Breast epithelium (tissue), 4 donors: ENCODE results near the gene C1orf146. TPM values are rescaled to one million over a fixed set of nuclear protein-coding genes. Genes with fewer than 3 reads are reported as not detected.
"Not testable (repeated sequence)": the region's sequence is repeated elsewhere in the genome, so short reads cannot be mapped to it uniquely, and the experiment has no call there.

Experiments used
- DNase-seq, 2 donors: peaks; one replicate each; pipeline ENCODE4 v3.0.0-alpha.2; 2019; ENCODE audit warnings: low spot score in 2 of 2
- H3K27ac ChIP-seq, 2 donors: fragments of 200-600 bp; sonication (generic) in 1 of 2; one replicate each; pipeline ENCODE4 v1.5.1; 2016 to 2019; ENCODE audit warnings: mild to moderate bottlenecking in 1 of 2
- H3K27me3 ChIP-seq, 2 donors: fragments of 200-600 bp; sonication (generic) in 1 of 2; one replicate each; pipeline versions ENCODE4 v1.5.1 to v1.6.0; 2017 to 2019; ENCODE audit warnings: control low read depth in 1 of 2, mild to moderate bottlenecking in 1 of 2
- H3K36me3 ChIP-seq: fragments of 200-600 bp; one replicate; pipeline ENCODE4 v1.5.1; 2019
- H3K4me1 ChIP-seq, 2 donors: fragments of 200-600 bp; sonication (generic); one replicate each; pipeline ENCODE4 v1.5.1; 2016 to 2019; ENCODE audit warnings: control low read depth in 1 of 2
- H3K4me3 ChIP-seq, 3 donors: fragments of 200-600 bp; sonication (generic); 1 replicate in 2 of 3; 2 replicates in 1 of 3; pipeline ENCODE4 v1.5.1; 2016 to 2019; ENCODE audit warnings: mild to moderate bottlenecking in 3 of 3, moderate library complexity in 2 of 3
- H3K9me3 ChIP-seq, 2 donors: fragments of 200-600 bp; sonication (generic) in 1 of 2; one replicate each; pipeline ENCODE4 v1.5.1; 2016 to 2019; ENCODE audit warnings: control low read depth in 1 of 2
- CTCF ChIP-seq, 3 donors: fragments of 450-650 bp; IDR thresholded peaks; one replicate each; pipeline ENCODE4 v1.5.1; 2016 to 2017; ENCODE audit warnings: antibody characterized with exemption in 3 of 3, mild to moderate bottlenecking in 3 of 3, moderate library complexity in 3 of 3
- POLR2A ChIP-seq: fragments of 450-650 bp; IDR thresholded peaks from one replicate; pipeline ENCODE4 v1.6.1; 2016; ENCODE audit warnings: antibody characterized with exemption, mild to moderate bottlenecking, moderate library complexity
- POLR2AphosphoS5 ChIP-seq, 3 donors: sonication (generic); formaldehyde crosslinking; IDR thresholded peaks; one replicate each; pipeline ENCODE4 v1.6.1; 2017; ENCODE audit warnings: antibody characterized with exemption in 3 of 3
- intact Hi-C: fragments of 100-400 bp; cut with DNase I; formaldehyde crosslinking; loops from one replicate; pipeline ENCODE4 v1.15.1; 2023; ENCODE audit warnings: low total_unique reads
- total RNA-seq, 3 donors: library from RNA; depleted of rRNA; stranded (reverse); fragments of >200 nt; gene quantifications; one replicate each; pipeline ENCODE4 v1.1.0, GENCODE V29; 2016

C1orf146 gene
- total RNA-seq, 3 donors from 2014 or later = not detected

- no peaks in the 10 kb centered on the region for H3K36me3 ChIP-seq
- no peaks in the 10 kb centered on the region for H3K27me3 ChIP-seq
- no peaks in the 10 kb centered on the region for H3K4me1 ChIP-seq
- H3K27ac ChIP-seq = no peak overlapping the region
- no peak overlapping the region for H3K4me3 ChIP-seq
- H3K9me3 ChIP-seq = no peaks in the 10 kb centered on the region
- DNase-seq = no peak
- intact Hi-C loops = no loop called here
- TF ChIP-seq CTCF (IDR thresholded peaks at IDR 0.05) (no peak), POLR2A (no peak), POLR2AphosphoS5 (IDR thresholded peaks at IDR 0.05) (no peak)
These were observed 13.0 kb downstream of the C1orf146 start for GRCh38 chr1:92230736-92231135.

DNA sequence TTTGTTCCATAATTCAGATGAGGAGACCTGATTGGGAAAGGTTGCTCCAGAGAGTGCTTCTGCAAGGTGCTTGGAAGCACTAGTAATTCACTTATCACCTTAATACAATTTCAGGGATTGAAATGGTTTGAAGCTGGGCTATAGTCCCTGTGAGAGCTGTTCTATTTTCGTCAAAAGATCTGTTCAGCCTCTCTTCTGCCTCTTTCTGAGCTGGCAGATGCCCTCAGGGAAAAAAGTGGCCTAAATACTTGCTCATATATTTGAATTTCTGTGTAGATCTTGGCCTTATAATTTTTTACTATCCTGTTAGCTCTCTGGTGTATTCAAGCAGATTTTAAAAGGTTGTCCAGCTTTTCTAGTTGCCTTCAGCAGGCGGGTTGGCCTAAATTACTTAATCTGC, 22.3 kb downstream of the C1orf146 start:
- Histone ChIP-seq H3K36me3 (no peaks in the 10 kb centered on the region), H3K4me1 (no peaks in the 10 kb centered on the region), H3K4me3 (no peak overlapping the region), H3K9me3 (no peaks in the 10 kb centered on the region), H3K27ac (no peak overlapping the region), H3K27me3 (peaks cover 0 to 3% of the 10 kb centered on the region in 2 donors)
- TF ChIP-seq POLR2AphosphoS5 (IDR thresholded peaks at IDR 0.05) = no peak
- no peak for TF ChIP-seq CTCF (IDR thresholded peaks at IDR 0.05)
- TF ChIP-seq POLR2A = no peak
- intact Hi-C loops = no loop called here
- DNase-seq = no peak

DNA sequence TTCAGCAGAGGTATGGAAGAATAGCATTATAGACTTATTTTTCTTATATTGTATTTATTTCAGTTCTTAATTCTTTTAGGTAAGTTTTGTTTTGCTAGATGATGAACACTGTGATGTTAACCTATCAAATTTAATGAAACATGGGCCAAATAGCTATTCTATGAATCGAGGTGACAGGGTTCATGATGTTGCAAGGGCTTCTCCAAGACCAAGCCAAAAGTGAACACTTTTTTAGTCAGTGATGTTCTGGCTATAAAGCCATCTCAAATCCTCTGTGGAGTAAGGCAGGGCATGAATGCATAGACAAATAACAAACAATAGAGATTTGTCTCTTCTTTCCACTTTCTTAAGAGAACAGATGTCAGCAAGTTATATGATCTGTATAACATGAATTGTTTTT, 26.7 kb downstream of the C1orf146 start:
- no peak overlapping the region for H3K27ac ChIP-seq
- intact Hi-C loops = no loop called here
- no peaks in the 10 kb centered on the region for H3K9me3 ChIP-seq
- H3K4me3 ChIP-seq = no peak overlapping the region
- H3K27me3 ChIP-seq = no peaks in the 10 kb centered on the region
- TF ChIP-seq POLR2AphosphoS5 (IDR thresholded peaks at IDR 0.05) = no peak
- TF ChIP-seq POLR2A = no peak
- TF ChIP-seq CTCF (IDR thresholded peaks at IDR 0.05) = no peak
- no peaks in the 10 kb centered on the region for H3K4me1 ChIP-seq
- DNase-seq = no peak
- H3K36me3 ChIP-seq = no peaks in the 10 kb centered on the region

DNA sequence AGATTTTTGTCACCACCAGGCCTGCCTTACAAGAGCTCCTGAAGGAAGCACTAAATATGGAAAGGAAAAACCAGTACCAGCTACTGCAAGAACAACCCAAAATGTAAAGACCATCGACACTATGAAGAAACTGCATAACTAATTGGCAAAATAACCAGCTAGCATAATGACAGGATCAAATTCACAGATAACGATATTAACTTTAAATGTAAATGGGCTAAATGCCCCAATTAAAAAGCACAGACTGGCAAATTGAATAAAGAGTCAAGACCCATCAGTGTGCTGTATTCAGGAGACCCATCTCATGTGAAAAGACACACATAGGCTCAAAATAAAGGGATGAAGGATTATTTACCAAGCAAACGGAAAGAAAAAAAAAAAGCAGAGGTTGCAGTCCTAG, 37.0 kb downstream of the C1orf146 start:
- H3K36me3 ChIP-seq, DNase-seq, H3K9me3 ChIP-seq, H3K27me3 ChIP-seq, intact Hi-C loops, H3K4me1 ChIP-seq, H3K27ac ChIP-seq, H3K4me3 ChIP-seq: not testable (repeated sequence)

DNA sequence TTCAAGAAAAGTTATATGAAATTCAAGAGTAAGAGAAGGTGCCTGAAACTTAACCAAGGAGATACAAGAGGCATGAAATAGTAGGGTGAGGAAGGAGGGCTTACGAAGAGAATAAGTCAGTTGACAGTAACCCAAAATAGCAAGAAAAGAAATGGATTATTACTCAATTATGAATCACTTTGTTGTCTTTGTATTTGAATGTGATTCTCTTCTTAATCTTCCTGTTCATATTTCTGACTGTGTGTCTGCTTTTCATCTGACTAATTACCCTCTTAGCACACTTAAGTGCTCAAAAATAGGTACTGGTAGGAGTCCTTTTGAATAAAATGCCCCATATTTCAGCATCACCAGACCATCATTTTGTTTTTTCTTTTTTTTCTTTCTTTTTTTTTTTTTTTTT, 41.6 kb downstream of the C1orf146 start:
- no peaks in the 10 kb centered on the region for H3K4me1 ChIP-seq
- H3K27me3 ChIP-seq = no peaks in the 10 kb centered on the region
- H3K9me3 ChIP-seq = no peaks in the 10 kb centered on the region
- H3K36me3 ChIP-seq = no peaks in the 10 kb centered on the region
- TF ChIP-seq CTCF (IDR thresholded peaks at IDR 0.05) = no peak
- no peak for TF ChIP-seq POLR2AphosphoS5 (IDR thresholded peaks at IDR 0.05)
- TF ChIP-seq POLR2A = no peak
- H3K27ac ChIP-seq = no peak overlapping the region
- intact Hi-C loops = no loop called here
- H3K4me3 ChIP-seq = no peak overlapping the region
- no peak for DNase-seq

- Histone ChIP-seq H3K27me3 (no peaks in the 10 kb centered on the region), H3K9me3 (no peaks in the 10 kb centered on the region), H3K27ac (no peak overlapping the region), H3K4me3 (no peak overlapping the region), H3K36me3 (no peaks in the 10 kb centered on the region), H3K4me1 (no peaks in the 10 kb centered on the region)
- intact Hi-C loops = no loop called here
- TF ChIP-seq POLR2AphosphoS5 (IDR thresholded peaks at IDR 0.05) = no peak
- TF ChIP-seq POLR2A = no peak
- no peak for TF ChIP-seq CTCF (IDR thresholded peaks at IDR 0.05)
- DNase-seq = no peak
These were observed 44.8 kb downstream of the C1orf146 start for GRCh38 chr1:92262516-92262915.
